Kidney tubule cell (primary cell): Measurements from ENCODE around the gene CLIP2.

ENCODE experiments used
- DNase-seq: peaks from one replicate; pipeline ENCODE4 v3.0.0-alpha.2; 2018; ENCODE audit warnings: low spot score

The CLIP2 gene

DNA sequence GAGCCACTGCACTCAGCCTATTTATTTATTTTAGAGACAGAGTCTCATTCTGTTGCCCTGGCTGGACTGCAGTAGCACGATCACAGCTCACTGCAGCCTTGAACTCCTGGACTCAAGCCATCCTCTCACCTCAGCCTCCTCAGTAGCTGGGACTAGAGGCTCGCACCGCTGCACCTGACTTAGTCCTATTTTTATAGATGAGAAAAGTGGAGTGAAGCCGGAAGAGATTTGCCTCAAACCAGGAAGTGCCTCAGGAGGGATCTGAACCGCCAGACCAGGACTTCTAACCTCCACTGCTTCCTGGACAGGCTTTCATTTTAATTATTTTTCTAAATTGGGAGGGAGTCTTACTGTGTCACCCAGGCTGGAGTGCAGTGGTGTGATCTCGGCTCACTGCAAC is 17.5 kb upstream of the CLIP2 start:
- DNase-seq, result peak; percentile 74

DNA sequence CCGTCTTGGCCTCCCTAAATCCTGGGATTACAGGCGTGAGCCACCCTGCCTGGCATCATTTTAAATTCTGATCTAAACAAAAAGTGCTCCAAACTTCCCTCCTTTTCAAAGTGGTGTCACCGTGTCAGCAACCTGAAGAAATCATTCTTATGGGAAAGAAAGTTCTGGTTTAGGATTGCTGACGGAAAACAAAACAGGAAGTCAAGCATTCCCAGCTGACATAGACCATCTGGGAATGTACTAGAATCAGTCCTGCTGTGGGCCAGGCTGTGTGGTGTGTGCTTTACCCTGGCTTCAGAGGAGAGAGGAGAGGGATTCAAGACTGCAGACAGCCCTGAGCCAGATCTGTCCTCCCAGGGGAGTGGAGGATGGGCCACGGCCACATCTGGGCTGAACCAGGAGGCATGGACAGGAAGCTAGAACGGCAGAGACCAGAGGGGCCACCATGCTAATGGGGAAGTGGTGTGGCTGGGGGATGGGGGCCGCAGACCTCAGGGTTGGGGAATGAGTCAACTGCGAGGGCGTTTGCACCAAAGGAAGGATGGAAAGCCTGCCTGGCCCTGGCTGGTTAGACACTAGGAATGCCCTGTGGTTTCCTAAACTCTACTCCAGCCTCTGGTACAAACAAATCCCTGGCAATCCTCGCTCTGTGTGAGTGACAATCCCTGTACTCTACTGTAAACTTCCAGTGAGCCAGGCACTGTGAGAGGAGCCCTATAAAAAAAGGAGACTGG is 16.7 kb upstream of the CLIP2 start:
- DNase-seq, result peak; percentile 97

DNA sequence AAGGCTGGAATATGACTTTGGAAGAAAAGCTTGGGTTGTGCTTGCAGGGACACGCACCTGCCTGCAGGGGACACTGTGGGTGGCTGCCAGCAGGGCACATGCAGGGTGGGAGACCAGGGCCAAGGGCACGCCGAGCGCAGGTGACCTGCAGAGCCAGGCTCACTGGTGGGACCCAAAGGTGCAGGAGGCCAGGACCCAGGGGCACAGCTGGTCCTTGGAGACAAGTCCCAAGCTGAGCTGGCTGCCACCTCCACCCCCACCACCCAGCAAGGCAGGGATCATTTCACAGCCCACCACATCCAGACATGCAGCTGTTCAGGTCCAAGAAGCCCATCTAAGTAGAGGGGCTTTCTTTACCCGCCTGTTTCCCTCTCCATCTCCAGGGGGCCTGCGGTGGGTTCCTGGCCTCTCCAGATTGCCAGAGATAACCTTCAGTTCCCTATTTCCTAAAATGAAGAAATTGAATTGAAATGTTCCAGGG is 13.8 kb upstream of the CLIP2 start:
- no peak for DNase-seq

DNA sequence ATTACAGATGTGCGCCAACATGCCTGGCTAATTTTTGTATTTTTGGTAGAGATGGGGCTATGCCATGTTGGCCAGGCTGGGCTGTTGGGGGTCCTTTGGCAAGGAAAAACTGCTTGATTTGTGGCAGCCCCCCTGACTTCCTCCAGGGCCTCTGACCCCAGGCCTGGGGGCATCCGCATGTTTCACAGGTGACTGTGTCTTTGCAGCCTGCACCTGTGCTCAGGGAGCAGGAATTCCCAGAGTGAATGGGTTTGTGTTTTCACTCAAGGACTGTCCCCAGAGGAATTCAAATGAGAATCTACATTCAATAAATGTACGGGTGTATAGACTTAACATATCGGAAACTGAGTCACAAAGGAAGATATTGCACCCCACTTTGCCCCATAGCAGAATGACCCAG is 11.6 kb upstream of the CLIP2 start:
- DNase-seq, result no peak

DNA sequence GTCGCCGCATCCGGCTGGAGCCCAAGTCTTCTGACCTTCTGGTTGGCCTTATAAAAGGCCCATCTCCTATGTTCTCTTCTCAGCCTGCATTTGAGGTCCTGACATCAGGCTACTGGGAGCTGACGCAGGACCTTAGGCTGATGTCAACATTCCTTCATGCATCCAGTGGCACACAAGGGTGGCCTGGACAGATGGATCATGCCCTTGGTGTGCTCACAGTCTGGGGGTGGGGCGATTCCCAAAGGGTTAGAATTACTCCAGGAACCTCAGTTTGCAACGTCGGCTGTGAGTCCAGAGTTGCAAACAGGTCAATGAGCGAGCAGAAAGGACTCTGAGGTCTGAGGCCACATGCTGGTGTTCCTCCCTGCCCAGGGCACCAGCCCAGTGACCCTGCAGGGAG is 8.2 kb upstream of the CLIP2 start:
- DNase-seq, result peak; percentile 29

DNA sequence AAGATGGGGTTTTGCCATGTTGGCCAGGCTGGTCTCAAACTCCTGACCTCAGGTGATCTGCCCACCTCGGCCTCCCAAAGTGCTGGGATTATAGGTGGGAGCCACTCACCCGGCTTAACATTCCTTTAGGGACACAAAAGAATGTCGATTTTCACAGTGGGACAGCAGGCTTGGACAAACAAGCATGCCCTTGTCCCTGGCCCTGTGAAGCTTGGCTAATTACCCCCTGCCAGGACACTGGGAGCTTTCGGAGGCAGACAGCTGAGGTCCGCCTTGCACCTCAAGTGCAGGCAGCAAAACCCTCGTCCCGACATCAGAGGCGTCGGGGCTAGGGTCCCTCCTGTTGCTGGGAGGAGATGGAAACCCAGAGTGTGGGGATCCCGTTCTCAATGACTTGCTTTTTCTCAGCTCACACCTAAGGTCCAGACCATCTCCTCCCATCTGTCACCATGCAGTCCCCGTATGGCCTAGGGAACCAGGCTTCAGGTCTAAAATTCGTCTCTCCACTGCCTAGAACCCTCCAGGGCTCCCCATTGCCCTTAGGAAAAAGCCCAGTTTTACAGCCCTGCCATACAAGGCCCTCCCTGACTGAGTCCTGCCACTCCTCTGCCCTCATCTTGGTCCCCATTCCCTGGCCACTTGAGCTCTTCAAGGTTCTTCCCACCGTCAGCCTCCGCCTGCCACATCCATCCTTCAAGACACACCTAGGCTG is 6.3 kb upstream of the CLIP2 start:
- no peak for DNase-seq

DNA sequence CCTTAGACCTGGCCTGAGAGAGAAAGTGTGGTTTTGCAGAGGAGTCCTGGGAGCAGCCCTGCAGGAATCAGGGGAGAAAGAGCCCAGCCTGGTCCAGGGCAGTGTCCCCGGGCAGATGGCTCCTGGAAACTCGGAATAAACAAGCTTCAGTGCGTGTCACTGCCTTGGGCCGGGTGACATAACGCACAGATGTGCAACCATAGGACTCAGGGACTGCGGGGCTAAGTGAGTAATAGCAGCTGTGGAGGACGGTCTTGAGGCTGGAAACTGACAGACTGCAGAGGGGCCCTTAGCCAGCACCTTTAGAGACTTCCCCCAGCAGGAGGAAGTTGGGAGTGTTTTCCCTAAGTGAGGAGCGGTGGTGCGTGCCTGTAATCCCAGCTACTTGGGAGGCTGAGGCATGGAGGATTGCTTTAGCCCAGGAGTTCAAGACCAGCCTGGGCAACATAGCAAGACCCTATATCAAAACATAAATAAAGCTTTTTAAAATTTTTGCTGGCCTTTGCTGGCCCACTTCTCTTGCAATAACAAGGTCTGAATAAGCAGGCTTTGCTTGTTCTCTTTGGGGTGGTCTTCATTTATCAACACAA is 5.3 kb upstream of the CLIP2 start:
- DNase-seq, result no peak

DNA sequence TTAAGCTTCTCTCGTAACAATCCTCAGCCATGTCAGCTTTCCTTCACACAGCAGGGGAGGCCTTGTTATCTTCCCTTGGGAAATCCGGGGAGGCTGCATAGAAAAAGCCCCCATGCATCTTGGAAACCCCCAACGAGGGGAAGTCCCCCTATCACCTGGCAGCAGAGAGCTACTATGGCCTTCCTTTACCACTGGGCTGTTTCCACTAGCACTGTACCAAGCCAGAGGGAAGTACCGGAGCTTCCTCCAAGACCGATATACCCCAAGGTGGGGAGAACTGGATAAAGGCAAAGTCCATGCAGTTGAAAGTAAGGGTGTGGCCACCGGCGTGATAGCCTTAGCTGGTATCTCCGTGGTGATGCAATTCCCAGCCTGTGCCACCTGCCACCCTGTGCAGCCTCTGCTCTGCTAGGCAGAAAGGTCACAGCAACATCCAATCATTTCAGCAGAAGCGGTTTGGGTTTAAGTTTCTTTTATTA is 4.4 kb upstream of the CLIP2 start:
- DNase-seq, result no peak

DNA sequence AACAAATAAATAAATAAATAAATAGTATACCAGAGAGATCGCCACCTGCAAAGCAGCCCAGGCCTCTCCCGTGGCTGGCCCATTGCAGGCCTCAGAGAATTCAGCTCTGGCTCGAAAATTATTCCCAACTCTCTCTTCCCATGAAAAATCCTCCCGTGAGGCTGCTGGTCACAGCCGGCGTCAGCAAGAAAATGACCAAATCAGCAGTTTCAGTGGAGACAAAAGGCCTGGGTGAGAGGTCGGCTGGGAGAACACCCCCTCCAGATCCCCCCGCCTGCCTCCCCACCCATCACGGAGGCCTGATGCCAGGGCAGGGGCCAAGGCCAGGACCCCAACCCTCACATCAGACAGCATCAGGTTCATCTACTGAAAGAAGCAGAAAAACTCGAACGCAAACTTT is 3.1 kb upstream of the CLIP2 start:
- DNase-seq, result no peak

DNA sequence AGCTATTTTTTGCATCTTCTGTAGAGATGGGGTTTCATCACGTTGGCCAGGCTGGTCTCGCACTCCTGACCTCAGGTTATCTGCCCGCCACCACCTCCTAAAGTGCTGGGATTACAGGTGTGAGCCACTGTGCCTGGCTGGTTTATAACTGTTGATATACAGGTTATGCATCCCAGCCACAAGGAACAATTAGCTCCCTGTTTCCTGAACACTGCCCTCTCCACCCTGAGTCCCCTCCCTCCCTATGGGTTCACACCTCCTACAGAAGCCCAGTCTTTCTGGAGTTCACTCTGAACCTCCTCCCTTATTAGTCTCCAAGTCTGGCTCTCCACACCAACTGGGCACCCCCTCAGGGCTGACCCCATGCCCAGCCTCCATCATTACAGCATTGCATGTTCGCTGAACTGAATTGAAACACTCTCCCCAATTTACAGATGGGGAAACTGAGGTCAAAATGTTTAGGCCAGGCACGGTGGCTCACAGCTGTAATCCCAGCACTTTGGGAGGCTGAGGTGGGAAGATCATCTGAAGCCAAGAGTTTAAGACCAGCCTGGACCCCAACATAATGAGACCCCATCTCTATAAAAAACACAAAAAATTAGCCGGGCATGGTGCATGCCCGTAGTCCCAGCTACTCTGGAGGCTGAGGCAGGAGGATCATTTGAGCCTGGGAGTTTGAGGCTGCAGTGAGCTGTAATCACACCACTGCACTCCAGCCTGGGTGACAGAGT is 1.7 kb upstream of the CLIP2 start:
- DNase-seq, result no peak

DNA sequence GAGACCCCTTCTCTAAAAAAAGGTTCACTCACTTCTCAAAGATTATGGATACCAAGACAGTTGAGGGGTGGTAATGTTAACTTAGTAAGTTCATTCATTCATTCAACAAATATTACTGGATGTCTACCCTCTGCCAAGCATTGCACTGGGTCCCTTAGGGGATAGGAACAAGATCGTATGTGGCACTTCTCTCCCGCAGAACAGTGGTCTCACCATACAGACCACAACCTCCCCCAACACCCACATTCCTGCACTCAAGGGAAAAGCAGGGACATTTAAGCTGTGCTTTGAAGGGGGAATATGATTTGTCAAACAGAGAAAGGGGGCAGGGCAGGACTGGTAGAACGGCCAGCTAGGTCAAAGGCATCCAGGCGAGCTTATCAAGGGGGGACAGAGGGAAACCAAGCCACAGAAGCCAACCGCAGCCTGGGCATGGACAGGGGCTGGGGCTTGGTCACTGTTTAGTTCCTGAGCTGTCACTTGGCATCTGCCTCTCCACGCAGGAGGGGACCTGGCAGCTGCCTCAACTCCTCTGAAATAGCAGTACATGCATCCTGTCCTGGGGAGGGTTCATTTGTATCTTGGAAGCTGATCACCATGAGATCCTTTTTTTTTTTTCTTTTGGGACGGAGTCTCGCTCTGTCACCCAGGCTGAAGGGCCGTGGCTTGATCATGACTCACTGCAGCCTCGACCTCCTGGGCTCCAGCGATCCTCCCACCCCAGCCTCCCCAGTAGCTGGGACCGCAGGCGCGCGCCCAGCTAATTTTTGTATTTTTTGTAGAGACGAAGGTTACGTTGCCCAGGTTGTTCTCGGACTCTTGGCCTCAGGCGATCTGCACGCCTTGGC is 949 bp upstream of the CLIP2 start:
- DNase-seq, result peak; percentile 39

DNA sequence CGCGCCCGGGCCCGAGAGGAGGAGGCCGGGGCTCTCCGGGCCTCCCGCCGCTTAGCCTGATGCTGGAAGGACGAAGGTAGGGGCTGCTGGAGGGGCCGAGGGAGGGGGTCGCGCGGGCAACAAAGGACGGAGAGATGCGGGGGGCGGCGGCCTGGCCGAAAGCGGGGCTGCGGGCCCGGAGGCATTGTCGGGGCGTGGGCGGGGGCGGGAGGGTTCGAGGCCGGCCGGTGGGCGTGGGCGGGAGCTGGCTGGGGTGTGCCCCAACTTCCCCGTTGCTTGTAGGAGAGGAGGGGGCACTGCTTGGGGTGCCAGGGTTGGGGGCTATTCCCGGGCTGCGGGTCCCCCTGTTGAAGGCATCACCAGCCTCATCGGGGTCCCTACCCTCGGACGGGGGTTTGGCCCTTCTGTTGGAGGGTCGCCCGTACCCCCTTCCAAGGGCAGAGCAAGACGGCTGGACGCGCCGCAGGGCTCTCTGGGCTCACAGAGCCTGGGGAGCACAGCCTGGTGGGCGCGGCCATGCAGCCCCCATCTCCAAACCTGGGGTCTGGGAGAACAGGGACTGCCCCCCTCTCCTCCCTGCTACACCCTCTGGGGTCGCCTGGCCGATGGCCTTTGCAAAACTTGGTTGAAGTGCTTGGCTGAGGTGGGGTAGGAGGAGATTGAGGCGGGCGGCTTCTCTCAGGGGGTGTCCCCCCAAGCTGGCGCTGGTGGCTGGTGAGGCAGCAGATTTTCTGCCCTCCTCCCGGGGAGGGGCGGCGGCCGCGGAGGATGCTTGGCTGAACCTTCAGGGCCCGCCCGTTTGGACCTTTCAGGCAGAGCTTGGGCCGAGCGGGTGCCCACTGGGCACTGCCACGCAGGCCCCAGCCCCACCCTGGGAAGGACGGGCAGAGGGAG is 699 bp downstream of the CLIP2 start:
- DNase-seq, result no peak

DNA sequence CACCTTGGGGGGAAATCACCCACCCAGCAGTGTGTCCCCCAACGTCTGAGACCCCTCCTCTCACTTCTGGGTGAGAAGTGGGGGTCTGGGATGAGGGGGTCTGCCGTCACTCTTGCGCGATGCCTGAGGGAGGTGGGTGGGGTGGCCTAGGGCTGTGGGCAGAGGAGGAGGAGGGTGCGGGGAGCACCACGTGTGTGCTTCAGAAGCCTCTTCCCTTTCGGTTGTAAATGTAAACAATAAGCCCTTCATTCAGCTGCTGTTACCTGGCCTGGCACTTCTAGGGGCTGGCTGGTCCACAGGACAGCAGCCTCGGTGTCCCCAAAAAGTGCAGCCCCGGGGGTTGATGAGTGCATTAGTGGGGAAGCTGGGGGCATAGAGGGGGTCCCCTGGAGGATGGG is 1.3 kb downstream of the CLIP2 start:
- DNase-seq, result no peak

DNA sequence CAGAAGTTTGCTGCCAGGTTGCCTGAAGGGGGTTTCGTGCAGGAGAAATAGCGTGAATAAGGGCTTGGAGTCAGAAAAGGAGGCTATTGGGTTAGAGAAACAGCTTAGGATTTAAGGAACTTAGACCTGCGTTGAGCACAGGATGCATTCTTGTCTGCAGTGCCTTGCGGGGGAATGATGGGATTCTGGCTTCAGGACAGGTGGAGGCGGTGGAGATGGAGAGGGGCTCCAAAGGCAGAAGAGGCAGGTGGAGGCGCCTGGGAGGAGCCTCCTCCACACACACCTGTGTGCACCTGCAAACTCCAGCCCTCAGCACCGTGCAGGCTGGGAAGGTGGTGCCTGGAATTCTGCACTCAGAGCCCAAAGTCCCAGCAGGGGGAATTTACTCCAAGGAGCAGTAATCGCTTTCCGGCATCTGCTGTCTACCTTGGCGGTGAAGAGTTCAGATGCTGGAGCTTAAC is 1.8 kb downstream of the CLIP2 start:
- DNase-seq, result no peak

DNA sequence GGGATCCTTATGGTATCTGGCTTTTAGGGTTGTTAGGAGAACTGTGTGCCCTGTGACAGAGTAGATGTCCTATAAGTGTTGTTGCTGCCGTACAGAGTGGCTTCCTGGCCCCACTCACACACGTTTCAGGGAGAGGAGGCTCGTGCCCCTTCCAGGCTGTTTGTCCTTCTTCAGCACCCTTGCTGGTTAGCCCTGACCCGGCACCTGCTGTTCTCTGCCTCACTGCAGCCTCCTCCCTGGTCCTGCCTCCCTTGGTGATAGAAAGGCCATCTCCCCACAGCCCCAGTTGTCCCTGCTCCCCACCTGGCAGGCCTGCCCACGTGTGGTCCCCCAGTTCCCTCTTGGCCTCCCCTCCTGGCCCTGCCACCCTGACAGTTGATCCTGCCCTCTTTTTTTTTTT is 2.3 kb downstream of the CLIP2 start:
- no peak for DNase-seq

DNA sequence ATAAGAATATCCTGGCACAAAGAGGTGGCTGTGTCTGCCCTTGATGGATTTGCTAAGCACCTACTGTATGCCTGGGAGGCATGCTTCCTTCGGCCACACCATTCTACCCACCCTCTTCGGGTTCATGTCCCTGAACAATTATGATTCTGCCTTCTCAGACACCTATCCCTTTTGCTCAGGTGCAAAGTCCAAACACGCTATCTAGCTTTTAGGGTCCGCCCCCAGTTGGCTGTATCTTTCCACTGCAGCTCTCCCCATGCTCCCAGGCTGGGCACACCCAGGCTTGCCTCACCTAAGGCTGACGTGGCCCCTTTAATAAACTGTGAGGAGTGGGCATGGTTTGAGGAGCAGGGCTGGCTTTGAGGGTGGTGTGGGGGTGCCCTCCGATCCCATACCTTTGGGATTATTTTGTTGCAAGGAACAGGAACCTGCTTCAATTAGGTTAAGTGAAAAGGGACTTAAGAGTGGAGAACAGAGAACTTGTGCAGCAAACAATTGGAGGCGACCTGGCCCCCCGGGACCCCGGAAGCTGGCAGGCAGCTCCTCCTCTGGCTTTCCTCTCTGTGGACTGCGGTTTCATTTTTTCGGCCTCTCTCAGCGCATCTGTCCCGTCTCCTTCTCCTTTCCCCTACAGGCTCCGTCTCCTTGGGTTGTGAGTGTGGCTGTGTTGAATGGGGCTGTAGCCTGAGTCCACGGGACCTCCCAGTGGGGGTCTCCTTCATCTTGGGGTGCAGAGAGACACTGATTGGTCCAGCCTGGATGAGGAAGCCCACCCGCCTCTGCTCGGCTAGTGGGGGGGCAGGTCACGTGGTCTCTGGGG is 3.8 kb downstream of the CLIP2 start:
- DNase-seq, result no peak

DNA sequence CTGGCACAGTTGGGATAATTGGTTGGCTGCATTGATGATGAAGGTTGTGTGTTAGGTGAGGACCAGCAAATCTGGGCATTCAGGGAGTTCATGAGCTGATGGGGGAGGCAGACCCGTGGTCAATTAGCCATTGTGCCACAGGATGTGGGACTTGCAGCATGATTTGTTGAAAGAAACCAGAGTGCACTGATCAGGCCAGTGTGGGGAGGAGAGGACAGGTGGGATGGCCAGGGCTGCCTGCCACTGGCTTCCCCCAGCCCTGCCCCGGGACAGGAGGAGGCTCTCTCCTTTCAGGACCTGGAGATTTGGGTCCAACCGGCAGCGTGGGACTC is 4.3 kb downstream of the CLIP2 start:
- DNase-seq, result no peak

DNA sequence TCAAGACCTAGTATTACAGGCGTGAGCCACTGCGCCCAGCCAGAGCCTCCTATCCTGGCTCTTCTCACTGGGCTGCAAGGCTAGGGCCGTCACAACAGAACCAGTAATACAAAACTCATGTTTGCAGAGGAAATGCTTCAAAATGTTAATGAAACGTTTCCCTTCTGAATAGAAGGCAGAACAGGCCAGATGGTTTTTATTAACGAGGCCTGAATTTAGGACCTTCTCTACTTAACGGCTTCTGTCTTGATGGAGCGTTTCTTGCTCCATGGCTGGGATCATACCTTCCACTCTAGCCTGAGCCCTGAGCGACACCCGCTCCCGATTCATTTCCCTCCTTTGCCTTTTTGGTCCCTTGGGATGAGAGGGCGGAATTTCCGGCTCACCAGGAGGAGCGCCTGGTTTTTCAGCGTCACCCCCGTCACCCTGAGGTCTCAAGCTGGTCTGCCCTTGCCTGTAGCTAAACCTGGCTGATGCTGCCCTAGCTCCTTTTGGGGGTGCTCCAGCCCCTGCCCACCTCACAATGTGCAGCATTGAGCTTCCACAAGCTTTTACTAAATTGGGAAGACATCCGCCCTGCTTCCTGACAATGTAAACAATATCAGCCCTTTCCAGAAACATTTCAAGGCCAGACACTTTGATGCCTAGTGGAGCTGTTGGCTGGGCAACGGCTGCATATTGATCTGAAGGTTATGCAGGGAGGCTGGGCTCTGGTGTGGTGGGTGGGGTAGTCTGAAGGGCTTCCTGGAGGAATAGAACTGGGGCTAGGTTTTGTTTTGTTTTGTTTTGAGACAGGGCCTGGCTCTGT is 5.2 kb downstream of the CLIP2 start:
- no peak for DNase-seq
